Measurements from ENCODE around the gene STKLD1.

STKLD1 gene

DNA sequence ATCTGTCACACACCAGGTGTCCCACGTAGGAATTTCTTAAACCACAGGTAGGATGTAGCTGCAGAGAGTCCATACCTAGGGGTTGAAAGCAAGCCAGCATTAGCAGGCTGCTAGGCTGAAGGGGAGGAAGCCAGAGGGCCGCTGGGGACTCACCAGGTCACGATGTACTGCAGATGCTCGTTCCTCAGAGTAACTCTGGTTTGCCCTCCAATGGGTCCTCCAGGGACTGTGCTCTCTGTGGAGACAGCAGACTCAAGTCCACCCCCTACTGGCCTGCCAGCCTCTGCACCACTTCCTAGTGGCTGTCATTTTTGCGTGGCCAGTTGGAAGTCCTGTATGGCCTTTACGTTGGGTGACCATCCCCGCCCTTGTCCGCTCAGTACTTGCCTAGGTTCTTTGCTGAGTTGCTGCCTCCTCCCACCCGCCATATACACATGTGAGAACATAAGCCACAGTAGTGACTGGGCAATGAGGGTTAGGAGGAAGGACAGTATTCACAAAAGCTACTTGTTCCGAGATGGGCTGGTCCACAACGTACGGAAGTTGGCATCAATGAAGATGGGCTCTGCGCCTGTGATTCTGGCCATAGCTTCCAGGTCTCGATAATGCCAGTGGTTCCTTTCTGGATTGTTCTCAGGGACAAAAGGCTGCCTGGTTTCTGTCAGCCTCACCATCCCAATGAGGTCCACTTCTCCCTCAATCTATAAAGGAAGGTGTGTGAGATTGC is 24.1 kb upstream of the STKLD1 start:
- Histone ChIP-seq H3K27ac (ENCODE audit: extremely low read depth, low read depth, low read length) (peak overlapping the region; percentile 37; the same call in 1 of the 2 replicates), H3K36me3 (ENCODE audit: control insufficient read depth in 2 of 2, insufficient read depth in 1 of 2, low read length in 2 of 2) (peaks cover 14 to 66% of the 10 kb centered on the region in 2 experiments), H3K4me3 (ENCODE audit: low read depth, low read length) (no peak overlapping the region), H3K4me1 (ENCODE audit: control insufficient read depth, insufficient read depth, low read length) (no peaks in the 10 kb centered on the region), H3K9me3 (ENCODE audit: control insufficient read depth, insufficient read depth, low read depth, low read length) (no peaks in the 10 kb centered on the region)
- CTCF ChIA-PET = interaction anchor here (0.6 to 2.0 kb wide), 10 partner anchors 10 to 171 kb away, joined by 3 to 13 read pairs (median 3); no protein-coding TSS in a partner anchor
- POLR2A ChIA-PET = interaction anchor here (0.6 to 3.9 kb wide), 7 partner anchors 9 to 149 kb away, joined by 3 to 35 read pairs (median 6); partner anchors contain the start of gene SURF6
- TF ChIP-seq ZNF776 (tag by site-specific recombination; IDR thresholded peaks at IDR 0.05; ENCODE audit: borderline replicate concordance) = no peak
- 0 out of 2 replicates have a peak, but pooled peaks have one; percentile 8 for TF ChIP-seq ZNF654 (tag by site-specific recombination; IDR thresholded peaks at IDR 0.05; ENCODE audit: low read depth)
- peak; percentile 34; the same call in 1 of the 2 replicates for TF ChIP-seq ZNF501 (tag by site-specific recombination; IDR thresholded peaks at IDR 0.05)
- 0 out of 2 replicates have a peak, but pooled peaks have one; percentile 23 for TF ChIP-seq ZBTB49 (tag by site-specific recombination; IDR thresholded peaks at IDR 0.05; ENCODE audit: low read depth)
- no peak for TF ChIP-seq ZNF23 (tag by site-specific recombination; IDR thresholded peaks at IDR 0.05; ENCODE audit: borderline replicate concordance)
- no peak for TF ChIP-seq ZFHX2 (tag by site-specific recombination; conservative IDR thresholded peaks at IDR 0.05)
- TF ChIP-seq ZBTB48 (tag by site-specific recombination; IDR thresholded peaks at IDR 0.05) = peak; percentile 28; the same call in 1 of the 2 replicates
- TF ChIP-seq ZNF600 (tag by site-specific recombination; IDR thresholded peaks at IDR 0.05) = peak; percentile 49; the same call in 1 of the 2 replicates
- TF ChIP-seq ZNF529 (tag by site-specific recombination; IDR thresholded peaks at IDR 0.05; ENCODE audit: insufficient replicate concordance) = no peak
- TF ChIP-seq, protein P1, sequence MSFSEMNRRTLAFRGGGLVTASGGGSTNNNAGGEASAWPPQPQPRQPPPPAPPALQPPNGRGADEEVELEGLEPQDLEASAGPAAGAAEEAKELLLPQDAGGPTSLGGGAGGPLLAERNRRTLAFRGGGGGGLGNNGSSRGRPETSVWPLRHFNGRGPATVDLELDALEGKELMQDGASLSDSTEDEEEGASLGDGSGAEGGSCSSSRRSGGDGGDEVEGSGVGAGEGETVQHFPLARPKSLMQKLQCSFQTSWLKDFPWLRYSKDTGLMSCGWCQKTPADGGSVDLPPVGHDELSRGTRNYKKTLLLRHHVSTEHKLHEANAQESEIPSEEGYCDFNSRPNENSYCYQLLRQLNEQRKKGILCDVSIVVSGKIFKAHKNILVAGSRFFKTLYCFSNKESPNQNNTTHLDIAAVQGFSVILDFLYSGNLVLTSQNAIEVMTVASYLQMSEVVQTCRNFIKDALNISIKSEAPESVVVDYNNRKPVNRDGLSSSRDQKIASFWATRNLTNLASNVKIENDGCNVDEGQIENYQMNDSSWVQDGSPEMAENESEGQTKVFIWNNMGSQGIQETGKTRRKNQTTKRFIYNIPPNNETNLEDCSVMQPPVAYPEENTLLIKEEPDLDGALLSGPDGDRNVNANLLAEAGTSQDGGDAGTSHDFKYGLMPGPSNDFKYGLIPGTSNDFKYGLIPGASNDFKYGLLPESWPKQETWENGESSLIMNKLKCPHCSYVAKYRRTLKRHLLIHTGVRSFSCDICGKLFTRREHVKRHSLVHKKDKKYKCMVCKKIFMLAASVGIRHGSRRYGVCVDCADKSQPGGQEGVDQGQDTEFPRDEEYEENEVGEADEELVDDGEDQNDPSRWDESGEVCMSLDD (tag by site-specific recombination; IDR thresholded peaks at IDR 0.05) = no peak
- no peak for TF ChIP-seq ZNF626 (tag by site-specific recombination; IDR thresholded peaks at IDR 0.05)
- TF ChIP-seq, protein P2, sequence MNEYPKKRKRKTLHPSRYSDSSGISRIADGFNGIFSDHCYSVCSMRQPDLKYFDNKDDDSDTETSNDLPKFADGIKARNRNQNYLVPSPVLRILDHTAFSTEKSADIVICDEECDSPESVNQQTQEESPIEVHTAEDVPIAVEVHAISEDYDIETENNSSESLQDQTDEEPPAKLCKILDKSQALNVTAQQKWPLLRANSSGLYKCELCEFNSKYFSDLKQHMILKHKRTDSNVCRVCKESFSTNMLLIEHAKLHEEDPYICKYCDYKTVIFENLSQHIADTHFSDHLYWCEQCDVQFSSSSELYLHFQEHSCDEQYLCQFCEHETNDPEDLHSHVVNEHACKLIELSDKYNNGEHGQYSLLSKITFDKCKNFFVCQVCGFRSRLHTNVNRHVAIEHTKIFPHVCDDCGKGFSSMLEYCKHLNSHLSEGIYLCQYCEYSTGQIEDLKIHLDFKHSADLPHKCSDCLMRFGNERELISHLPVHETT (tag by site-specific recombination; IDR thresholded peaks at IDR 0.05) = no peak
- TF ChIP-seq ZNF324 (tag by site-specific recombination; IDR thresholded peaks at IDR 0.05) = peak; percentile 51; the same call in 1 of the 2 replicates
- no peak for TF ChIP-seq ZNF677 (tag by site-specific recombination; IDR thresholded peaks at IDR 0.05)
- TF ChIP-seq BCL11A (tag by site-specific recombination; IDR thresholded peaks at IDR 0.05; ENCODE audit: low read depth) = no peak
- TF ChIP-seq BCL6B (tag by site-specific recombination; IDR thresholded peaks at IDR 0.05) = no peak
- no peak for TF ChIP-seq ZNF280D (tag by site-specific recombination; IDR thresholded peaks at IDR 0.05)
- TF ChIP-seq, protein P3, sequence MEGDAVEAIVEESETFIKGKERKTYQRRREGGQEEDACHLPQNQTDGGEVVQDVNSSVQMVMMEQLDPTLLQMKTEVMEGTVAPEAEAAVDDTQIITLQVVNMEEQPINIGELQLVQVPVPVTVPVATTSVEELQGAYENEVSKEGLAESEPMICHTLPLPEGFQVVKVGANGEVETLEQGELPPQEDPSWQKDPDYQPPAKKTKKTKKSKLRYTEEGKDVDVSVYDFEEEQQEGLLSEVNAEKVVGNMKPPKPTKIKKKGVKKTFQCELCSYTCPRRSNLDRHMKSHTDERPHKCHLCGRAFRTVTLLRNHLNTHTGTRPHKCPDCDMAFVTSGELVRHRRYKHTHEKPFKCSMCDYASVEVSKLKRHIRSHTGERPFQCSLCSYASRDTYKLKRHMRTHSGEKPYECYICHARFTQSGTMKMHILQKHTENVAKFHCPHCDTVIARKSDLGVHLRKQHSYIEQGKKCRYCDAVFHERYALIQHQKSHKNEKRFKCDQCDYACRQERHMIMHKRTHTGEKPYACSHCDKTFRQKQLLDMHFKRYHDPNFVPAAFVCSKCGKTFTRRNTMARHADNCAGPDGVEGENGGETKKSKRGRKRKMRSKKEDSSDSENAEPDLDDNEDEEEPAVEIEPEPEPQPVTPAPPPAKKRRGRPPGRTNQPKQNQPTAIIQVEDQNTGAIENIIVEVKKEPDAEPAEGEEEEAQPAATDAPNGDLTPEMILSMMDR (tag by site-specific recombination; IDR thresholded peaks at IDR 0.05) = peak; percentile 85
- no peak for TF ChIP-seq OSR2 (tag by site-specific recombination; IDR thresholded peaks at IDR 0.05)
- TF ChIP-seq ZNF610 (tag by site-specific recombination; IDR thresholded peaks at IDR 0.05; ENCODE audit: borderline replicate concordance) = no peak
- TF ChIP-seq ZBTB26 (tag by site-specific recombination; optimal IDR thresholded peaks at IDR 0.05) = peak; percentile 7
